Nephron (organoid): ENCODE measurements around the gene ARHGAP19.

Experiments
- H3K27ac Mint-ChIP-seq, 3 experiments: 2 replicates each; pipeline ENCODE4 v1.8.0; 2020; ENCODE audit warnings: mixed read lengths in 3 of 3, mild to moderate bottlenecking in 2 of 3, moderate library complexity in 1 of 3
- H3K27me3 Mint-ChIP-seq: 2 replicates; pipeline ENCODE4 v1.8.0; 2021; ENCODE audit warnings: low read depth, mild to moderate bottlenecking, moderate library complexity, mixed read lengths
- H3K36me3 Mint-ChIP-seq: 2 replicates; pipeline ENCODE4 v1.8.0; 2020; ENCODE audit warnings: low read depth, mixed read lengths
- H3K4me1 Mint-ChIP-seq: 2 replicates; pipeline ENCODE4 v1.8.0; 2020; ENCODE audit warnings: mixed read lengths
- H3K4me3 Mint-ChIP-seq, 3 experiments: 2 replicates each; pipeline ENCODE4 v1.8.0; 2020; ENCODE audit warnings: mild to moderate bottlenecking in 3 of 3, mixed read lengths in 3 of 3, moderate library complexity in 2 of 3
- H3K9me3 Mint-ChIP-seq: 2 replicates; pipeline ENCODE4 v1.8.0; 2020; ENCODE audit warnings: mixed read lengths
- CTCF ChIP-seq, 3 experiments: fragments of 200-600 bp; sonication (generic); IDR thresholded peaks; one replicate each; pipeline ENCODE4 v1.5.0; 2021; ENCODE audit warnings: antibody characterized with exemption in 3 of 3; ENCODE audit not compliant: unreplicated experiment in 3 of 3

The ARHGAP19 gene

GRCh38 chr10:97182288-97182990, 110.0 kb downstream of the ARHGAP19 start:
- H3K9me3 Mint-ChIP-seq = no peaks in the 10 kb centered on the region
- H3K4me3 Mint-ChIP-seq = peak overlapping the region in 1 of 3 experiments; percentile 38
- no peak for TF ChIP-seq CTCF (IDR thresholded peaks at IDR 0.05; ENCODE audit: unreplicated experiment in 3 of 3)
- peaks cover 25% of the 10 kb centered on the region for H3K4me1 Mint-ChIP-seq
- H3K27ac Mint-ChIP-seq = no peak overlapping the region
- peaks cover 69% of the 10 kb centered on the region for H3K27me3 Mint-ChIP-seq
- H3K36me3 Mint-ChIP-seq = no peaks in the 10 kb centered on the region

DNA sequence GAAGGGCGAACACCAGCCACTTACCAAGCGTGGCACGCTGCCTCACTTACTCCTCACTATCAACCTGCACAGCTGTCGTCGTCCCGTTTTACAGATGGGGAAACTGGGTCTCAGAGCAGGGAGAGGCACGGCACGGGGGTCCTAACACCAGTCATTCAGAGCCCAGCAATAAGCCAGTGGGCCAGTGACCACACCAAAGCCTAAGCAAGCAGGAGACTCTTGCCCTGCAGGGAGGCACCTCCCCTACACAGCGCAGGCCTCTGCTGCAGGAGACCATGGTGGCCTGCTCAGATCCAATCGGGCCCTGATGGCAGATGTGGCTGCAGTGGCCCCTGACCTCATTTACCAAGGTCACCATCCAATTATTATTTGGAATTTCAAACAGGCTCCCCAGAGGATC, 111.5 kb downstream of the ARHGAP19 start:
- no peak for TF ChIP-seq CTCF (IDR thresholded peaks at IDR 0.05; ENCODE audit: unreplicated experiment in 3 of 3)
- Mint-ChIP-seq H3K36me3 (no peaks in the 10 kb centered on the region), H3K27me3 (peaks cover 54% of the 10 kb centered on the region), H3K4me3 (no peak overlapping the region), H3K4me1 (peaks cover 25% of the 10 kb centered on the region), H3K27ac (no peak overlapping the region), H3K9me3 (no peaks in the 10 kb centered on the region)

DNA sequence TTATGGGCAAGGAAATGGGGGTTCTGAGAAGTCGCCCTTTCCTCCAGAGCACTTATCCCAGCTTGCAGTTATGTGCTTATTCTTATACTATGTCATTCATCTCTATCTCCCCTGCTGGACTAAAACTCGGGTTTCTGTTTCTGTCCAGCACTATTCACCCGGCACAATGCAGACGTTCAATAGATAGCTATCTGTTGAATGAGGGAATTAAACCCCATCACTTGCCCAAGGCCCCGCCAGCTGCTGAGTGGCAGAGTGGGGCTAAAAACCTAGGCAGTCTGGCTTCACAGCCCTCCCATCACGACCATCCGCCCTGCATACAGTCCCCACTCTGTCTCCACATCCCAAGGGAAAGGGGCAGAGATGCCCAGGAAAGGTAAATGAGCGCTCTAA, 112.1 kb downstream of the ARHGAP19 start:
- TF ChIP-seq CTCF (IDR thresholded peaks at IDR 0.05; ENCODE audit: unreplicated experiment in 3 of 3) = no peak
- H3K9me3 Mint-ChIP-seq = no peaks in the 10 kb centered on the region
- no peak overlapping the region for H3K4me3 Mint-ChIP-seq
- H3K27me3 Mint-ChIP-seq = peaks cover 50% of the 10 kb centered on the region
- peaks cover 25% of the 10 kb centered on the region for H3K4me1 Mint-ChIP-seq
- no peak overlapping the region for H3K27ac Mint-ChIP-seq
- H3K36me3 Mint-ChIP-seq = no peaks in the 10 kb centered on the region

DNA sequence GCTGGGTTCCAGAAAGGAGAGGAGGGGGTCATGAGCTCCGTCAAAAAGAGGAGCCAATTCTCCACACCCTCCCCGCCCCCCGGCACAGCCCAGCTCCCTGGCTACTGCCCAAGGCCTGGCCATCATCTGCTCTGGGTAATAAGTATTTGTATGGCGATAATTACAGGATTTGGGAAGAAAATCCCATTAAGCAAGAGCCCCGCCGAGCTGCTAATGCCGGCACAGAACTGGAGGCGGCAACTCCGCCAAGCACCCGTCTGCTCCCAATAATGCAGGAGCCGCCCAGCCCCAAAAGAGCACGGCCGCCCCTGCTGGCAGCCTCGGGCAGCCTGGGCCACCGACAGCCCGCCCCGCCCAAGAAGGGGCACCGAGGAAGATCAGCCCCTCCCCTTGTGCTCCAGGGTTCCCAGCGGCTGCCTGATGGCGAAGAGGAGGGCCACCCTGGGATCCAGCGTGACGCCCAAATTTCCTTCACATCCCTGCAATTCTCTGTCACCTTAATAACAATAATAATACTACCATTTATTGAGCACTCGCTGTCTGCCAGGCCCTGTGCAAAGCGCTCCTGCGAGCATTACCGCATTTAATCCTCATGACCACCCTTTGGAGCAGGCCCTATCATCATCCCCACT, 112.6 kb downstream of the ARHGAP19 start:
- peaks cover 47% of the 10 kb centered on the region for H3K27me3 Mint-ChIP-seq
- no peak overlapping the region for H3K27ac Mint-ChIP-seq
- no peaks in the 10 kb centered on the region for H3K36me3 Mint-ChIP-seq
- H3K4me1 Mint-ChIP-seq = peaks cover 23% of the 10 kb centered on the region
- H3K4me3 Mint-ChIP-seq = no peak overlapping the region
- TF ChIP-seq CTCF (IDR thresholded peaks at IDR 0.05; ENCODE audit: unreplicated experiment in 3 of 3) = peak in 2 of 3 experiments; percentile 14 to 32
- no peaks in the 10 kb centered on the region for H3K9me3 Mint-ChIP-seq

GRCh38 chr10:97179311-97179710, 113.1 kb downstream of the ARHGAP19 start:
- Mint-ChIP-seq H3K36me3 (no peaks in the 10 kb centered on the region), H3K27ac (no peak overlapping the region)

More at GRCh38 chr10:97179311-97179710, 113.1 kb downstream of the ARHGAP19 start:
- Mint-ChIP-seq H3K4me1 (peaks cover 18% of the 10 kb centered on the region), H3K27me3 (peaks cover 42% of the 10 kb centered on the region), H3K9me3 (no peaks in the 10 kb centered on the region), H3K4me3 (no peak overlapping the region)
- TF ChIP-seq CTCF (IDR thresholded peaks at IDR 0.05; ENCODE audit: unreplicated experiment in 3 of 3) = no peak
